Mucosa of stomach (tissue), 1 donor: ENCODE results near the gene MB.

ENCODE experiments used
- H3K27me3 ChIP-seq: one replicate; pipeline ENCODE4 v1.7.0; 2013; ENCODE audit warnings: mild to moderate bottlenecking, low read length; ENCODE audit not compliant: control insufficient read depth, insufficient read depth
- H3K36me3 ChIP-seq: one replicate; pipeline ENCODE4 v1.7.0; 2013; ENCODE audit warnings: low read length; ENCODE audit not compliant: control insufficient read depth, insufficient read depth
- H3K4me1 ChIP-seq: one replicate; pipeline ENCODE4 v1.7.0; 2013; ENCODE audit warnings: mild to moderate bottlenecking, low read length; ENCODE audit not compliant: control insufficient read depth, insufficient read depth
- H3K4me3 ChIP-seq: one replicate; pipeline ENCODE4 v1.7.0; 2013; ENCODE audit warnings: low read length
- H3K9ac ChIP-seq: one replicate; pipeline ENCODE4 v1.7.0; 2013; ENCODE audit warnings: mild to moderate bottlenecking, low read length, moderate library complexity
- H3K9me3 ChIP-seq: one replicate; pipeline ENCODE4 v1.7.0; 2013; ENCODE audit warnings: mild to moderate bottlenecking, low read length, moderate library complexity; ENCODE audit not compliant: control insufficient read depth
- donor health status: Pancreatic carcinoma.

The MB gene

DNA sequence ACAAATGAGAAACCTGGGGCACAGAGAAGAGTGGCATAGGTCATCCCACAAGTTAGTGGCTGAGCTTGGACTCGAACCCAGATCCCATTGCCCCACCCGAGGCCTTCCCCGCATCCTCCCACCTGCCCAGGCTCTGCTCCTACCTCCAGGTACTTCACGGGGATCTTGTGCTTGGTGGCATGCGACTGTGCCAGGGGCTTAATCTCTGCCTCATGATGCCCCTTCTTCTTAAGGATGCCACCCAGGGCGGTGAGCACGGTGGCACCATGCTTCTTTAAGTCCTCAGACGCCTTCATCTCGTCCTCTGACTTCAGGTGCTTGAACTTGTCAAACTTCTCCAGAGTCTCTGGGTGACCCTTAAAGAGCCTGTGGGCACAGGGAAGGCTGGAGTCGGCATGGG, 6.4 kb downstream of the MB start:
- Histone ChIP-seq H3K4me1 (no peaks in the 10 kb centered on the region), H3K9ac (no peak overlapping the region), H3K36me3 (no peaks in the 10 kb centered on the region), H3K27me3 (no peaks in the 10 kb centered on the region), H3K4me3 (no peak overlapping the region), H3K9me3 (no peaks in the 10 kb centered on the region)

DNA sequence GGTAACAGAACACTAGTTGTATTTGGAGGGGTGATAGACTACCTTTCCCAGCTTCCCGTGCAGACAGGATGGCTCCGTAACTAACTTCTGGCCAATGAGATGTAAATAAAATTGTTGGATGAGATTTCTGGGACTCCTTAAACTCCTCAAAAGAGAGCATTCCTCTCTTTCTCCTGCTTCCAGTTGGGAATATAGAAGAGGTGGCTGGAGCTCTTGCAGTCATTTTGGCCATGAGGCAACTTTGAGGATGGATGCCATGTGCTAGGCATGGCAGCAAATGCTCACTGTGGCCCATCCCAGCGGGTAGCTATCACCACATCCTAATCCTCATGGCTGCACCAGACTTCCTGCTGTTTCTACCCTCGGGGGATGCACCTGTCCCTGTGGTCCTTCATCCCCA, 7.4 kb downstream of the MB start:
- Histone ChIP-seq H3K4me1 (no peaks in the 10 kb centered on the region), H3K27me3 (peaks cover 4% of the 10 kb centered on the region), H3K9ac (no peak overlapping the region), H3K36me3 (no peaks in the 10 kb centered on the region), H3K9me3 (no peaks in the 10 kb centered on the region), H3K4me3 (no peak overlapping the region)

DNA sequence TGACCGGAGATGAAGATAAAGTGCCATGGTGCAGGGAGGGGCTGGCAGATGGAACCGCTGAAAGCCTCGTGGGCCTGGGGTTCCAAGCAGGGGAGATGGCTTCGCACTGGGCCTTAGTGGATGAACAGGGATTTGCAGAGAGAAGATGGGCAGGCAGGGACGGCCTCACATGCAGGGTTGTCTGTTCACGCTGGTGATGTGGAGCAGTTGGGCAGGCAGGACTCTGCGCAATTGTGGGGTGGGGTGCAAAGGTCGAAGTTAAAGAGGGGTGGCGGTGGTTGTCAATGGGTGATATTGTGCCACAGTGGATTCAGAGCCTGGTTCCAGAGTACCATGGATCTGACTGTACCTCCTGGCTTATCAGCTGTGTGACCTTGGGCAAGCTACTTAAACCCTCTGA, 7.9 kb downstream of the MB start:
- Histone ChIP-seq H3K4me3 (no peak overlapping the region), H3K9me3 (no peaks in the 10 kb centered on the region), H3K36me3 (no peaks in the 10 kb centered on the region), H3K4me1 (no peaks in the 10 kb centered on the region), H3K9ac (no peak overlapping the region), H3K27me3 (peaks cover 9% of the 10 kb centered on the region)

DNA sequence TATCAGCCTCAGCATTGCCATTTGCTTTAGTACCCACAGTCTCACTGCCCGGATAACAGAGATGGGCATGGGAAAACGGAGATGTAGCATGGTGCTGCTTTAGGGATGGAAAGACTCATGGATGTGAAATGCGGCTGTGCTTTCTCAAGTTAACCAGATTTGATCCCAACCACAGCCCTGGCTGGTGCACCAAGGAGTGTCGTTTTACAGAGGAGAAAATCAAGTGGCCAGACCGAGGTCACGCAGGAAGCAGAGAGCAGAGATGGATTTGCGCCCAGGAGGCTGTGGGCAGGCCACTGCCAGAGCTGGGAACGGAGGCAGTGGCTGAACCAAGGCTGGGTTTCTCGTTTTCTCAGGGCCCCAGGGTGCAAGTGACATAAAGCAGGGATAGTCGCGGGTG, 9.0 kb downstream of the MB start:
- H3K9me3 ChIP-seq, result no peaks in the 10 kb centered on the region
- H3K4me3 ChIP-seq, result no peak overlapping the region
- no peaks in the 10 kb centered on the region for H3K36me3 ChIP-seq
- no peaks in the 10 kb centered on the region for H3K4me1 ChIP-seq
- H3K9ac ChIP-seq, result no peak overlapping the region
- peaks cover 9% of the 10 kb centered on the region for H3K27me3 ChIP-seq

DNA sequence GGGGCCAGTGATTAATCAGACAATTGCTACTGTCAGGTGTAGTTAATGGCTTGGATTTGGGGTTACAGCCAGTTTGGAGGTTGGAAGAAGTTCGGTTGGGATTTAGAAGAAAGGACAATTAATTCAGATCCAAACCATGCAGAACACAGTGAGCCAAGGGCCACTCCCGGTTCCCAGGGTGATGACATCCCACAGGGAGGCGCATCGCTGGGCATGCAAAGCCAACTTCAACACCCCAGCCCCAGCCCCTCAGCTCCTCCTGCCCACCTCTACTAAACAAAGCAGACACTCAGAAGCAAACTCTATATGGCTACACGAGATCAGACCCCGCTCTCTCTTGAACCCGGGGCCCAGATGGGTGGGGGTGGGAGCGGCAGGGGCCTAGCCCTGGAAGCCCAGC, 10.2 kb downstream of the MB start:
- no peaks in the 10 kb centered on the region for H3K4me1 ChIP-seq
- H3K9ac ChIP-seq, result no peak overlapping the region
- H3K4me3 ChIP-seq, result no peak overlapping the region
- peaks cover 9% of the 10 kb centered on the region for H3K27me3 ChIP-seq
- H3K36me3 ChIP-seq, result no peaks in the 10 kb centered on the region
- H3K9me3 ChIP-seq, result no peaks in the 10 kb centered on the region

DNA sequence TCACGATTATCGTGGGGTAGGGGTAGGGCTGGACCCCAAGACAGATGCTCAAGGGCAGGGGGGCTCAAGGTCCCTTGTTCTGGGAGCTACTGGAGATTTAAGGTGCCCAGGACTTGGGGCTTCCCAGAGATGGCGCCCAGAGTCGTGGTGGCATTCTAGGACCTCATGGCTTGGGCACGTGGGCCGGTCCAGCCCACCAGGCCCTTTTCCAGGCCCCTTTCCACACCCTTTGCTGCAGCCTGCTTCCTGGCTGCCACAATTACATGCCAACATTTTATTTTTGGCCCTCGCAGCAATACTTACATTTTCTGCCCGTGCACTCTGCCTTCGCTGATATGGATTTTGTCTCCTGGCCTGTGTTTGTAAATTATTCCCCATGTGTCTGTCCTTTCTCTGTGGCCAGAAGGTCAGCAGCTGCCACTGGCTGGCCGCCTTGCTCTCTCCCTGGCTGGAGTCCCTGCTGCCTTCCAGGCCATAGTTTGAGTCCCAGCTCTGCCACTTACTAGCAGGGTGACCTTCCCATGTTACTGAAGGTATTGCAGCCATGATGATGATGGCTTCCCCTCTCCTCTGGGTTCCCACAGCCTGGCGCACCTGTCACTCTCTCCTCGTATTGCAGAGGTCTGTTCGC, 11.2 kb downstream of the MB start:
- no peak overlapping the region for H3K9ac ChIP-seq
- no peaks in the 10 kb centered on the region for H3K4me1 ChIP-seq

DNA sequence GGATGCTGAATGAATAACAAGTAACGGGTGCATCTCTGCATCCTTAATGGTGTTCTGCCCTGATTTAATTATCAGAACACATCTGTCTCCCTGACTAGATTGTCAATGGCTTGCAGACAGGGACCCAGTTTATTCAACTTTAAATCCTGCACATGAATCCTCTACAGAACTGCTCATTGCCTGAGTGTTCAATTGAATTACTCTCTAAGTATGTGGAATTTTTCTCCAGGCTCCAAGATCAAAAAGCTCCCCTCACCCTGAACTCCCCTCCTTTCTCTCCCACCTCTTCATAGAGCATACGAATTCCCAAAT, 11.8 kb downstream of the MB start:
- H3K36me3 ChIP-seq, result no peaks in the 10 kb centered on the region
- no peak overlapping the region for H3K4me3 ChIP-seq
- H3K9me3 ChIP-seq, result no peaks in the 10 kb centered on the region
- no peak overlapping the region for H3K9ac ChIP-seq
- H3K27me3 ChIP-seq, result peaks cover 9% of the 10 kb centered on the region
- no peaks in the 10 kb centered on the region for H3K4me1 ChIP-seq

More for the DNA sequence above, 11.2 kb downstream of the MB start:
- Histone ChIP-seq H3K36me3 (no peaks in the 10 kb centered on the region), H3K4me3 (no peak overlapping the region), H3K27me3 (peaks cover 9% of the 10 kb centered on the region), H3K9me3 (no peaks in the 10 kb centered on the region)

DNA sequence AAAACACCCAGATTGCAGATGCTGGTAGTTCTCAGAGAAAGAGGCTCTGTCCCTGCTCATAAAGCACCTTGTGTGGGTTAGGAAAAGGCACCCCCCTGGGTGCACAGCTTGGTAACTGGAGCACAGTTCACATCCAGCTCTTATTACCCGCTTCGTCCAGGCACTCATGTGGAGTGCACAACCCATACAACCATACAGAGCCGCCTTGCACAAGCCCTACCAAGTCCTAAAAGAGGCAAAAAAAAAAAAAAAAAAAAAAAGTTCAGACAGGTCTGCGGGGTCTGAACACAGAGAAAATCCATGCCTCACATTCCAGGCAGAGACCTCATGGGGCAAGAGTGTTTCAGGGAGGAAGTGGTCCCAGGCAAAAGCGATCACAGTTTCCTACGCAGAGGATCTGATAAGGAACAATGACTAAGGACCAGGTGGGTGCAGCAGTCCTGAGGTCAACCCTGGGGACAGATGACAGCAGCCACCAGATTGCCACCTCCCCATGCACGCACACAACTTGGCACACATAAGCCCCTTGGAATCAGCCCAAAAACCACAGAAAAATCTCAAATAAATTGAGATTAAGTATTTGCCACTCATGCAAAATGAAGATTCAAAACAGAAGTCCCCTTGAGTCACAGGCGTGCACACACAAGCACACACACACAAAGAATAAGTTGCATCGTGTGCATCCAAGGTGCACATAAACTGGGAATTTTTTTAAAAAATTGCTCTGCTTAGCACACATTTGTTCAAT, 12.3 kb downstream of the MB start:
- Histone ChIP-seq H3K9me3 (no peaks in the 10 kb centered on the region), H3K4me1 (no peaks in the 10 kb centered on the region), H3K36me3 (no peaks in the 10 kb centered on the region), H3K27me3 (peaks cover 9% of the 10 kb centered on the region), H3K4me3 (no peak overlapping the region), H3K9ac (no peak overlapping the region)

DNA sequence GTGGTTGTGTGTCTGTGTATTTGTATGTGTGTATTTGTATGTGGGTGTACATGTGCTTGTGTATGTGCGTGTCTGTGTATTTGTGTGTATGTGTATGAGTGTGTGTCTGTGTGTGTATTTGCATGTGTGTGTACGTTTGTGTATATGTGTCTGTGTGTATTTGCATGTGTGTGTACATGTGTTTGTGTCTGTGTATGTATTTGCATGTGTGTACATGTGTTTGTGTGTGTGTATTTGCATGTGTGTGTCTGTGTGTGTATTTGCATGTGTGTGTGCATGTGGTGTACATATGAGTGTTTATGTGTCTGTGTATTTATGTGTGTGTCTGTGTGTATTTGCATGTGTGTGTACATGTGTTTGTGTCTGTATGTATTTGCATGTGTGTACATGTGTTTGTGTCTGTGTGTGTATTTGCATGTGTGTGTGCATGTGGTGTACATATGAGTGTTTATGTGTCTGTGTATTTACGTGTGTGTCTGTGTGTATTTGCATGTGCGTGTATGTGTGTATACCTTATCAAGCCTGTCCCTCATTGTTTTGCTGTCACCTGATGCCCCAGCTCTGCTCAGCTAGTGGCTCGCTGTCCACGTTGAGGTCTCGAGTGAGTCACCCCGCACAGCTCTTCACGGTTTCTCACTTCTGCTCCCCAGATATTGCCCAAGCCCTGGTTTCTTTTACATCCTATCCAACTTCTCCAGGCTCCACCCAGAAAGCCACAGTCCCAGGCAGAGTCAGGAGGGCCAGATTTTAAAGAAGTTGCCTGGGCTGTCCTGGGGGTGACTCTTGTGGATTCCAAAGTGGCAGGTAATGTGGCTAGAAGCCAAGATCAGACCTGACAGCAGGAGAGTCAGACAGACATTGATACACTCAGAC, 15.2 kb downstream of the MB start:
- Histone ChIP-seq H3K27me3 (peaks cover 9% of the 10 kb centered on the region), H3K4me1 (no peaks in the 10 kb centered on the region), H3K36me3 (no peaks in the 10 kb centered on the region), H3K9me3 (no peaks in the 10 kb centered on the region), H3K9ac (no peak overlapping the region), H3K4me3 (no peak overlapping the region)

DNA sequence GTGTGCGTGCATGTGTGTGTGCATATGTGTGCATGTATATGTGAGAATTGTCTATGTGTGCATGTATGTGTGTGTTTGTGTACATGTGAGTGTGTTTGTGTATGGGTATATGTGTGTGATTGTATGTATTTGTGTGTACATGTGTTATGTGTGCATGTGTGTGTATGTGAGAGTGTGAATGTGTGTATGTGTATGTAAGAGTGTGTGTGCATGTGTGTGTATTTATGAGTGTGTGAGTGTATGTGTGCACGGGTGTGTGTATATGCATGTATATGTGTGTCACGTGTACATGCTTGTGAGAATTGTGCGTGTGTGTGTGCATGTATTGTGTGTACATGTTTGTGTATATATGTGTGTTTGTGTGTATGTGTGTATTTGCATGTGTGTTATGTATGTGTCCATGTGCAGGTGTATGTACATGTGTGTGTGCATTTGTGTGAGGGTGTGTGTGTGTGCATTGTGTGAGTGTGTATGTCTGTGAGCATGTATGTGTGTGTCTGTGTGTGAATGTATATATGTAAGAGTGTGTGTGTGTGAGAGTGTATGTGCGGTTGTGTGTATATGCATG, 16.0 kb downstream of the MB start:
- H3K9me3 ChIP-seq, result no peaks in the 10 kb centered on the region
- H3K4me1 ChIP-seq, result no peaks in the 10 kb centered on the region
- no peak overlapping the region for H3K9ac ChIP-seq
- H3K36me3 ChIP-seq, result no peaks in the 10 kb centered on the region
- H3K27me3 ChIP-seq, result peaks cover 9% of the 10 kb centered on the region
- no peak overlapping the region for H3K4me3 ChIP-seq

DNA sequence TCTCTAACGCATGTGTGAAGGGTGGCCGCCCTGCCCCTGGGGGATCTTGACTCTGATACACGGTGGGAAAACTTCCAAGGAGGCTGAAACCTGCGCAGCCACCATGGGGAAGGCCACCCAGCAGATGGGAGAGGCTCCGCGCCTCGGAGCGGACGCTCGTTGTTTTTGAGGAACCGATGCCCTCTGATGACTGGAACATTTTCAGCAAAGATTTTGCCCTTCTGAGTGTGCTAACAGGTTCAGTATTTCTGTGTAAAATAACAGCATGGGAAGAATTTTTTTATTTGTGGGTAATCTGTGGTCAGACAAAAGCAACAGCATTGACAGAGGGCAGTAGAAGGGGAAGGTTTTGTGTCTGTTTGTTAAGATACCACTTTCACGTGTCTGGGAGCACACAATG, 16.7 kb downstream of the MB start:
- Histone ChIP-seq H3K27me3 (peaks cover 9% of the 10 kb centered on the region), H3K4me3 (no peak overlapping the region), H3K9ac (no peak overlapping the region), H3K9me3 (no peaks in the 10 kb centered on the region), H3K4me1 (no peaks in the 10 kb centered on the region), H3K36me3 (no peaks in the 10 kb centered on the region)

DNA sequence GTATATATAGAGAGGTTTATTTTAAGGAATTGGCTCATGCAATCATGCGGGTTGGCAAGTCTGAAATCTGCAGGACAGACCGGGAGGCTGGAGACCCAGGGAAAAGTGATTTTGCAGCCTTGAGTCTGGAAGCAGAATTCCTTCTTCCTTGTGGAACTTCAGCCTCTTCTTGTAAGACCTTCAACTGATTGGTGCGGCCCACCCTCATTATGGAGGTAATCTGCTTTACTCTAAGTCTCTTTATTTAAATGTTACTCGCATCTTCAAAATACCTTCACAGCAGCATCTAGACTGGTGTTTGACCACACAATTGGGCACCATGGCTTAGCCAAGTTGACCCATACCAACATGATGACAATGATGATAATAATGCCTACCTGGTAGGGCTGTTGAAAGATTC, 17.8 kb downstream of the MB start:
- Histone ChIP-seq H3K27me3 (peaks cover 1% of the 10 kb centered on the region), H3K9me3 (no peaks in the 10 kb centered on the region), H3K4me3 (no peak overlapping the region), H3K36me3 (no peaks in the 10 kb centered on the region), H3K9ac (no peak overlapping the region), H3K4me1 (no peaks in the 10 kb centered on the region)
